Panc1 (cell line): ENCODE results near the gene SLC25A5. TPM values are rescaled to one million over a fixed set of nuclear protein-coding genes. Genes with fewer than 3 reads are reported as not detected.

Experiments used
- ATAC-seq: fragments of 200-7000 bp; cut with Tn5 transposase; 2 replicates; pipeline ENCODE4 v1.9.1; 2020; ENCODE audit warnings: mild to moderate bottlenecking, moderate library complexity
- BruUV-seq: library from RNA; stranded (reverse); fragments of 400-500 nt; replicated peaks from 2 replicates; lab custom pipeline; 2021; lab: Mats Ljungman, UMichigan
- CTCF ChIA-PET: fragments of 300-600 bp; sonication (Branson Sonifier 250); formaldehyde crosslinking; loops from one replicate; lab custom pipeline; 2022; ENCODE audit warnings: antibody characterized with exemption; lab: Charles Lee
- POLR2A ChIA-PET: fragments of 300-600 bp; sonication (Branson Sonifier 250); formaldehyde crosslinking; loops from one replicate; lab custom pipeline; 2022; ENCODE audit warnings: antibody characterized with exemption; lab: Charles Lee
- DNase-seq: peaks from one replicate; pipeline ENCODE4 v3.0.0-alpha.2; 2010; ENCODE audit warnings: low read depth, low spot score
- H3K27ac ChIP-seq: 2 replicates; pipeline ENCODE4 v1.5.1; 2011; ENCODE audit warnings: mild to moderate bottlenecking, low read length, inconsistent platforms
- H3K27me3 ChIP-seq: fragments of 200-500 bp; sonication (Bioruptor generic); 2 replicates; pipeline ENCODE4 v1.6.0; 2014; ENCODE audit warnings: low read length, inconsistent platforms; ENCODE audit not compliant: control insufficient read depth, insufficient read depth
- H3K36me3 ChIP-seq: fragments of 200-500 bp; sonication (Bioruptor generic); 2 replicates; pipeline ENCODE4 v1.5.1; 2014; ENCODE audit warnings: inconsistent platforms, mild to moderate bottlenecking, low read length, moderate library complexity; ENCODE audit not compliant: control insufficient read depth, insufficient read depth
- H3K4me1 ChIP-seq: 2 replicates; pipeline ENCODE4 v1.5.1; 2011; ENCODE audit warnings: inconsistent platforms, mild to moderate bottlenecking, low read length, moderate library complexity; ENCODE audit not compliant: control insufficient read depth, insufficient read depth
- H3K4me3 ChIP-seq, 2 experiments: 2 replicates each; pipeline ENCODE4 v1.5.1; 2011 to 2012; ENCODE audit warnings: low read depth in 2 of 2, low read length in 2 of 2, mild to moderate bottlenecking in 2 of 2, inconsistent platforms in 1 of 2, moderate library complexity in 1 of 2
- H3K9me3 ChIP-seq: fragments of 200-500 bp; sonication (Bioruptor generic); 2 replicates; pipeline ENCODE4 v1.5.1; 2014; ENCODE audit warnings: low read depth, mild to moderate bottlenecking, inconsistent platforms, low read length, moderate library complexity; ENCODE audit not compliant: control insufficient read depth, insufficient read depth
- POLR2AphosphoS5 ChIP-seq: IDR thresholded peaks from 2 replicates; pipeline ENCODE4 v1.6.1; 2012; ENCODE audit warnings: mild to moderate bottlenecking, low read depth, low read length, moderate library complexity
- REST ChIP-seq, 2 experiments: IDR thresholded peaks; 2 replicates each; pipeline ENCODE4 v1.6.1; 2011 to 2012; ENCODE audit warnings: low read depth in 2 of 2, control low read depth in 1 of 2, low read length in 1 of 2, mild to moderate bottlenecking in 1 of 2, moderate library complexity in 1 of 2; ENCODE audit not compliant: insufficient read depth in 1 of 2
- SIN3A ChIP-seq: IDR thresholded peaks from 2 replicates; pipeline ENCODE4 v1.6.1; 2012; ENCODE audit warnings: low read depth, mild to moderate bottlenecking, low read length, moderate library complexity, borderline replicate concordance; ENCODE audit not compliant: insufficient read depth
- TCF7L2 ChIP-seq: IDR thresholded peaks from 2 replicates; pipeline ENCODE4 v1.6.1; 2011; ENCODE audit warnings: mild to moderate bottlenecking, low read depth, low read length, inconsistent platforms
- in situ Hi-C: cut with HindIII; loops from 2 replicates; pipeline ENCODE4 v1.10.0; 2016; ENCODE audit warnings: low sequenced_read_pairs, low pct_unique_long_range_greater_than_20kb
- intact Hi-C: fragments of 100-400 bp; cut with micrococcal nuclease; formaldehyde crosslinking; loops from one replicate; pipeline ENCODE4 v1.10.0; 2022; ENCODE audit not compliant: unreplicated experiment
- total RNA-seq: library from RNA; stranded (reverse); gene quantifications from one replicate; pipeline ENCODE4 v1.2.1, GENCODE V29; 2021; ENCODE audit not compliant: unreplicated experiment
- TF ChIP-seq, protein P1 (sequence below): fragments of 450-650 bp; IDR thresholded peaks from 2 replicates; pipeline ENCODE4 v1.5.1; 2017; ENCODE audit warnings: mild to moderate bottlenecking

SLC25A5 gene
- total RNA-seq, 1 experiment from 2014 or later = 709 TPM

DNA sequence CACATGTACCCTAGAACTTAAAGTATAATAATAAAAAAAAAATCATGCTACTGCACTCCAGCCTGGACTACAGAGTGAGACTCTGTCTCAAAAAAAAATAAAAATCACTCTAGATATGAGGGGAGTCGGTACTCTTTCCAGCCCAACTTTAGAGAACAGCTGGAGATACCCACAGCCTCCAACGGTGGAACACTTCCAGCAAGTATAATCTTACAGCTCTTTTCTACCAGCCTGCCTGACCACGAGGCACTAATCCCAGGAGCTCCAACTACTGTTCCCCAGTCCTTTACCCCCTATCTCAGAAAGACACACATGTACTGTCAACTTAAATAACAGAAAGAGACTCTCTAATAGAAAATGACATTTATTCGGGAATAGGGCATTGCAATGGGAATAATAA, 50.1 kb downstream of the SLC25A5 start:
- no peaks in the 10 kb centered on the region for H3K27me3 ChIP-seq
- intact Hi-C loops = loop anchor here (10.0 kb wide), 1 partner anchor 206 kb away; no protein-coding TSS in a partner anchor
- ChIA-PET POLR2A (no interaction called here), CTCF (no interaction called here)
- no TSS peak for BruUV-seq
- TF ChIP-seq SIN3A (no peak), REST (IDR thresholded peaks at IDR 0.05; ENCODE audit: insufficient read depth in 1 of 2, low read depth in 2 of 2, low read length in 1 of 2) (no peak), POLR2AphosphoS5 (no peak), TCF7L2 (no peak)
- TF ChIP-seq, protein P1, sequence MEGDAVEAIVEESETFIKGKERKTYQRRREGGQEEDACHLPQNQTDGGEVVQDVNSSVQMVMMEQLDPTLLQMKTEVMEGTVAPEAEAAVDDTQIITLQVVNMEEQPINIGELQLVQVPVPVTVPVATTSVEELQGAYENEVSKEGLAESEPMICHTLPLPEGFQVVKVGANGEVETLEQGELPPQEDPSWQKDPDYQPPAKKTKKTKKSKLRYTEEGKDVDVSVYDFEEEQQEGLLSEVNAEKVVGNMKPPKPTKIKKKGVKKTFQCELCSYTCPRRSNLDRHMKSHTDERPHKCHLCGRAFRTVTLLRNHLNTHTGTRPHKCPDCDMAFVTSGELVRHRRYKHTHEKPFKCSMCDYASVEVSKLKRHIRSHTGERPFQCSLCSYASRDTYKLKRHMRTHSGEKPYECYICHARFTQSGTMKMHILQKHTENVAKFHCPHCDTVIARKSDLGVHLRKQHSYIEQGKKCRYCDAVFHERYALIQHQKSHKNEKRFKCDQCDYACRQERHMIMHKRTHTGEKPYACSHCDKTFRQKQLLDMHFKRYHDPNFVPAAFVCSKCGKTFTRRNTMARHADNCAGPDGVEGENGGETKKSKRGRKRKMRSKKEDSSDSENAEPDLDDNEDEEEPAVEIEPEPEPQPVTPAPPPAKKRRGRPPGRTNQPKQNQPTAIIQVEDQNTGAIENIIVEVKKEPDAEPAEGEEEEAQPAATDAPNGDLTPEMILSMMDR = no peak
- no peak for DNase-seq
- peaks cover 3% of the 10 kb centered on the region; the same call in 1 of the 2 replicates for H3K4me1 ChIP-seq
- in situ Hi-C loops = no loop called here
- no peak for ATAC-seq
- H3K36me3 ChIP-seq = no peaks in the 10 kb centered on the region
- H3K9me3 ChIP-seq = no peaks in the 10 kb centered on the region
- no peak overlapping the region for H3K27ac ChIP-seq
- no peak overlapping the region for H3K4me3 ChIP-seq

Other genes with a start within 250 kb of the SLC25A5 start
- 83.3 TPM for gene PGRMC1, start 232.2 kb upstream of the SLC25A5 start, total RNA-seq
- gene SLC25A43, start 69.1 kb upstream of the SLC25A5 start, total RNA-seq = 35.5 TPM
- 42.2 TPM for gene STEEP1, start 97.0 kb downstream of the SLC25A5 start, total RNA-seq
- 110 TPM for gene UBE2A, start 106.1 kb downstream of the SLC25A5 start, total RNA-seq
- gene NKRF, start 138.0 kb downstream of the SLC25A5 start, total RNA-seq = 25.5 TPM
- gene SEPTIN6, start 224.7 kb downstream of the SLC25A5 start, total RNA-seq = 31.2 TPM